ENCODE results near the gene IQCK. TPM values are rescaled to one million over a fixed set of nuclear protein-coding genes. Genes with fewer than 3 reads are reported as not detected.

IQCK gene
- total RNA-seq, 1 experiment from 2014 or later: 15.5 TPM

GRCh38 chr16:19681637-19682036, 36.4 kb upstream of the IQCK start:
- POLR2A ChIA-PET: no interaction called here
- H3K9me3 ChIP-seq (ENCODE audit: control insufficient read depth, insufficient read depth, low read depth, low read length): no peaks in the 10 kb centered on the region

GRCh38 chr16:19683453-19684236, 34.4 kb upstream of the IQCK start:
- Histone ChIP-seq H3K4me1 (ENCODE audit: control insufficient read depth, insufficient read depth, low read length) (no peaks in the 10 kb centered on the region), H3K27me3 (ENCODE audit: control insufficient read depth, insufficient read depth, low read length) (no peaks in the 10 kb centered on the region), H3K36me3 (ENCODE audit: control insufficient read depth, insufficient read depth, low read length) (no peaks in the 10 kb centered on the region), H3K9me3 (ENCODE audit: control insufficient read depth, insufficient read depth, low read depth, low read length) (no peaks in the 10 kb centered on the region), H3K27ac (ENCODE audit: low read length) (no peak overlapping the region), H3K4me3 (ENCODE audit: low read depth in 2 of 2, low read length in 2 of 2) (no peak overlapping the region)
- intact Hi-C loops (cut with micrococcal nuclease; ENCODE audit: unreplicated experiment): no loop called here
- BruUV-seq (replicated peaks): no TSS peak
- CTCF ChIA-PET: no interaction called here
- in situ Hi-C loops (cut with HindIII; ENCODE audit: low pct_unique_long_range_greater_than_20kb, low sequenced_read_pairs): no loop called here
- POLR2A ChIA-PET: no interaction called here
- no peak for ATAC-seq
- TF ChIP-seq SIN3A (IDR thresholded peaks at IDR 0.05; ENCODE audit: borderline replicate concordance, insufficient read depth, low read depth, low read length): no peak
- TF ChIP-seq REST (IDR thresholded peaks at IDR 0.05; ENCODE audit: insufficient read depth in 1 of 2, low read depth in 2 of 2, low read length in 1 of 2): no peak
- no peak for TF ChIP-seq CTCF (IDR thresholded peaks at IDR 0.05)
- no peak for TF ChIP-seq TCF7L2 (IDR thresholded peaks at IDR 0.05; ENCODE audit: low read depth, low read length)
- no peak for TF ChIP-seq POLR2AphosphoS5 (IDR thresholded peaks at IDR 0.05; ENCODE audit: low read depth, low read length)
- DNase-seq (ENCODE audit: low read depth, low spot score): no peak

More at GRCh38 chr16:19681637-19682036, 36.4 kb upstream of the IQCK start:
- Histone ChIP-seq H3K4me1 (ENCODE audit: control insufficient read depth, insufficient read depth, low read length) (no peaks in the 10 kb centered on the region), H3K36me3 (ENCODE audit: control insufficient read depth, insufficient read depth, low read length) (no peaks in the 10 kb centered on the region), H3K27me3 (ENCODE audit: control insufficient read depth, insufficient read depth, low read length) (no peaks in the 10 kb centered on the region), H3K27ac (ENCODE audit: low read length) (no peak overlapping the region), H3K4me3 (ENCODE audit: low read depth in 2 of 2, low read length in 2 of 2) (no peak overlapping the region)
- intact Hi-C loops (cut with micrococcal nuclease; ENCODE audit: unreplicated experiment) (no loop called here), in situ Hi-C loops (cut with HindIII; ENCODE audit: low pct_unique_long_range_greater_than_20kb, low sequenced_read_pairs) (no loop called here)
- CTCF ChIA-PET: interaction anchor here (0.6 to 0.9 kb wide), 2 partner anchors 16 to 17 kb away, joined by 3 read pairs; no protein-coding TSS in a partner anchor
- DNase-seq (ENCODE audit: low read depth, low spot score) (no peak), ATAC-seq (no peak)
- TF ChIP-seq SIN3A (IDR thresholded peaks at IDR 0.05; ENCODE audit: borderline replicate concordance, insufficient read depth, low read depth, low read length) (no peak), REST (IDR thresholded peaks at IDR 0.05; ENCODE audit: insufficient read depth in 1 of 2, low read depth in 2 of 2, low read length in 1 of 2) (no peak), TCF7L2 (IDR thresholded peaks at IDR 0.05; ENCODE audit: low read depth, low read length) (no peak), CTCF (IDR thresholded peaks at IDR 0.05) (no peak), POLR2AphosphoS5 (IDR thresholded peaks at IDR 0.05; ENCODE audit: low read depth, low read length) (no peak)
- no TSS peak for BruUV-seq (replicated peaks)

Data from Panc1 (cell line).